NB4 (cell line): ENCODE results near the gene TEC.

ENCODE experiments used
- DNase-seq: peaks from one replicate; pipeline ENCODE4 v3.0.0; 2010; ENCODE audit warnings: low read depth
- H3K4me3 ChIP-seq: one replicate; pipeline ENCODE4 v1.5.1; 2011; ENCODE audit warnings: mild to moderate bottlenecking, low read depth, low read length, moderate library complexity
- CTCF ChIP-seq: IDR thresholded peaks from one replicate; pipeline ENCODE4 v1.5.1; 2012; ENCODE audit warnings: low read depth, low read length
- MYC ChIP-seq: IDR thresholded peaks from 2 replicates; pipeline ENCODE4 v1.6.1; 2011; ENCODE audit warnings: low read depth, low read length
- POLR2A ChIP-seq: IDR thresholded peaks from 2 replicates; pipeline ENCODE4 v1.6.1; 2011; ENCODE audit warnings: mild to moderate bottlenecking; ENCODE audit not compliant: insufficient read length; ENCODE audit errors: extremely low read depth
- TF ChIP-seq, protein P1 (sequence below): IDR thresholded peaks from 2 replicates; pipeline ENCODE4 v1.6.1; 2011; ENCODE audit warnings: low read depth, low read length

The TEC gene

GRCh38 chr4:48270523-48270897 is 872 bp upstream of the TEC start:
- TF ChIP-seq CTCF = no peak
- TF ChIP-seq, protein P1, sequence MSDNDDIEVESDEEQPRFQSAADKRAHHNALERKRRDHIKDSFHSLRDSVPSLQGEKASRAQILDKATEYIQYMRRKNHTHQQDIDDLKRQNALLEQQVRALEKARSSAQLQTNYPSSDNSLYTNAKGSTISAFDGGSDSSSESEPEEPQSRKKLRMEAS = no peak
- no peak for TF ChIP-seq POLR2A
- TF ChIP-seq MYC = no peak
- no peak for DNase-seq
- peak overlapping the region; percentile 76 for H3K4me3 ChIP-seq

- TF ChIP-seq, protein P1 = peak; percentile 81
- TF ChIP-seq CTCF (peak; percentile 18), MYC (peak; percentile 50), POLR2A (peak; percentile 80)
- DNase-seq = peak; percentile 97
- peak overlapping the region; percentile 76 for H3K4me3 ChIP-seq
These were observed 354 bp upstream of the TEC start for GRCh38 chr4:48269861-48270522.

- DNase-seq = no peak
- no peak overlapping the region for H3K4me3 ChIP-seq
- TF ChIP-seq CTCF (no peak), POLR2A (no peak), MYC (no peak)
- TF ChIP-seq, protein P1 = no peak
These were observed 2.1 kb downstream of the TEC start for GRCh38 chr4:48267574-48267973.

GRCh38 chr4:48266781-48267180 is 2.9 kb downstream of the TEC start:
- H3K4me3 ChIP-seq = no peak overlapping the region
- TF ChIP-seq, protein P1 = no peak
- no peak for TF ChIP-seq POLR2A
- no peak for TF ChIP-seq CTCF
- no peak for TF ChIP-seq MYC
- no peak for DNase-seq

DNA sequence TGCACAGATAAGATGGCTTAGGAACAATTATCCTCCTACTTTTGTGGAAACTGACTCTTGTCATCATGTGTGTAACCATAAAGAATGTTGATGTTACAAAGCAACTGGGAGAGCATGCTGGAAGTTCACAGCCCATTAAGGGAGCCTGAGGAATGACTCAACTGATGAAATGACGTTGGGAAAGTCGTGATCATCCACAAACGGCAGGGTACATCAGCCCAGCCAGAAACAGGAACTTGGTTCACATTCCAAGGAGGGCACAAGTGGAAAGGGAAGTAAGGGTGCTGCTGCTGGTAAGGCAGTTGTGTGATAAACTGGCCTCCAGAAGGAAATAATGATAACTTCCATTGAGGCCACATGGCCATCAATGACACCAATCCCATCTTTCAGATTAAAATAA is 6.7 kb downstream of the TEC start:
- H3K4me3 ChIP-seq = no peak overlapping the region
- peak; percentile 25 for DNase-seq
- TF ChIP-seq POLR2A = no peak
- TF ChIP-seq MYC = no peak

DNA sequence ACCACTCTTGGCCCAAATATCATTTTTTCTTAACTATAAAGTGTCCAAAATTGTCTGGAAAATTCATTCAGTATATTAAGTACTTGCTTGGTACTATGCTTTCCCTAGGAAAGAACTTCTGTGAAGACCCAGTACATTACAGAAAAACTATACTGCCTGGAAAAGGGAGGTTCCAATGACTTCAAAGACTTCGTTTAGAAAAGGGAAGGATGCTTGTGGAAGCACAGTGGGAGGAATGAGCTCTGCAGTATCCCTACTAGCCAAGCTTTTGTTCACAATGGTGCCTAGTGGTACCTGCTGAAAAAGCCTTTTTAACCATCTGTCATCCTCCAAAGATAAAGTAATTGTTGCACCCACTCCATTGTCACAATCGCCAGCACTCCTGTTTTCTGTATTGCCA is 7.2 kb downstream of the TEC start:
- TF ChIP-seq POLR2A (no peak), MYC (no peak), CTCF (no peak)
- TF ChIP-seq, protein P1 = no peak
- H3K4me3 ChIP-seq = no peak overlapping the region
- no peak for DNase-seq
